ENCODE data around the gene STRN3. TPM values are rescaled to one million over a fixed set of nuclear protein-coding genes. Genes with fewer than 3 reads are reported as not detected.
A peak's percentile ranks its signal among the peaks of the same experiment; 100 is the strongest.

STRN3 gene
- total RNA-seq, 1 donor from 2014 or later = 42.7 TPM

GRCh38 chr14:31026450-31027235 lies 464 bp upstream of the STRN3 start:
- H3K36me3 Mint-ChIP-seq (ENCODE audit: low read depth, unreplicated experiment) = peaks cover 12% of the 10 kb centered on the region
- peaks cover 14% of the 10 kb centered on the region for H3K27me3 Mint-ChIP-seq (ENCODE audit: unreplicated experiment)
- H3K4me3 Mint-ChIP-seq (ENCODE audit: unreplicated experiment) = peak overlapping the region; percentile 98
- peak; percentile 97 for DNase-seq (ENCODE audit: low spot score)
- H3K4me1 Mint-ChIP-seq (ENCODE audit: unreplicated experiment) = peaks cover 25% of the 10 kb centered on the region
- no peaks in the 10 kb centered on the region for H3K9me3 Mint-ChIP-seq (ENCODE audit: unreplicated experiment)
- TF ChIP-seq CTCF (IDR thresholded peaks at IDR 0.05; ENCODE audit: unreplicated experiment) = no peak
- H3K27ac Mint-ChIP-seq (ENCODE audit: unreplicated experiment) = peak overlapping the region; percentile 100

GRCh38 chr14:31025367-31026076 lies 657 bp downstream of the STRN3 start, which contains the start of gene AP4S1:
Gene AP4S1, plus strand, starts transcription at chr14:31025649. Its CDS starts 40,548 bp downstream, at chr14:31066197.
- H3K27me3 Mint-ChIP-seq (ENCODE audit: unreplicated experiment) = peaks cover 14% of the 10 kb centered on the region
- peak within 1 kb of the TSS; percentile 100 for H3K27ac Mint-ChIP-seq (ENCODE audit: unreplicated experiment)
- no peaks in the 10 kb centered on the region for H3K9me3 Mint-ChIP-seq (ENCODE audit: unreplicated experiment)
- DNase-seq (ENCODE audit: low spot score) = peak; percentile 53
- no peak for TF ChIP-seq CTCF (IDR thresholded peaks at IDR 0.05; ENCODE audit: unreplicated experiment)
- peaks cover 26% of the 10 kb centered on the region for H3K4me1 Mint-ChIP-seq (ENCODE audit: unreplicated experiment)
- H3K4me3 Mint-ChIP-seq (ENCODE audit: unreplicated experiment) = peak within 1 kb of the TSS; percentile 98
- H3K36me3 Mint-ChIP-seq (ENCODE audit: low read depth, unreplicated experiment) = peaks cover 22% of the 10 kb centered on the region

DNA sequence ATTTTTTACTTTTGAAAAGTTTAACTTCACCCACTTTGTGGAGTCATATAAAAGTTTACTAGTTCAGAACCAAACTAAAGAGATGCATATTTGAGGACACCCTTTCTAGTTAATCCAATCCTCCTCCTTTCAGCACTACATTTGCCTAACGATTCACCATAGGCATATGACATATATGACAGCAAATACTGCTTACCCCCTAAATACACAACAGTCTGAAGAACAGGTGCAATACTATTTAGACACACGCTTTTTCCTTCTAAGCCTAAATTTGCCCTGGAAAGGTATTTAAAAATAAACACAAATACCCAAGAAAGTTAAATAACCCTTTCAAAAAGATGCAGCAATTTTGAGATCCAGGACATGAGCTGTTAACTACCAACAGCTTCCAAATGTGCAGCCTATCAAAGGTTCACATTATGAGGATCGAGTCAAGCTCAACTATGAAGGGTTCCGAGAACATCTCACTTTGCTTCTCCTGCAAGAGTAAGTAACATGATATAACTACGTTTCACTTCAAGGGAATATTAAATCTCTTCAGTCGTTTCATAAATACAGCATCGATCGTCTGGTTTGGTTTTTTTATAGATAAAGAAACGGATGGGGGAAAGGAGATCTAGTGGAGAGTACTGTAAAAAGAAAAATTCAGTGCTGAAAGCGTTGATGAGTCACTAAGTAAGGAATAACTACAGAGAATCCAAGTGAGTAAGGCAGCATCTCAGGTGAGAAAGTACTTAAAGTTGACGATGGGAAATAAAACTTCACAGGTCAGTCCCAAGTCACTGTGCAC lies 1.4 kb downstream of the STRN3 start:
- Mint-ChIP-seq H3K4me1 (ENCODE audit: unreplicated experiment) (peaks cover 26% of the 10 kb centered on the region), H3K4me3 (ENCODE audit: unreplicated experiment) (peak overlapping the region; percentile 94), H3K9me3 (ENCODE audit: unreplicated experiment) (no peaks in the 10 kb centered on the region), H3K27ac (ENCODE audit: unreplicated experiment) (peak overlapping the region; percentile 70), H3K36me3 (ENCODE audit: low read depth, unreplicated experiment) (peaks cover 22% of the 10 kb centered on the region), H3K27me3 (ENCODE audit: unreplicated experiment) (peaks cover 14% of the 10 kb centered on the region)
- DNase-seq (ENCODE audit: low spot score) = no peak
- no peak for TF ChIP-seq CTCF (IDR thresholded peaks at IDR 0.05; ENCODE audit: unreplicated experiment)

DNA sequence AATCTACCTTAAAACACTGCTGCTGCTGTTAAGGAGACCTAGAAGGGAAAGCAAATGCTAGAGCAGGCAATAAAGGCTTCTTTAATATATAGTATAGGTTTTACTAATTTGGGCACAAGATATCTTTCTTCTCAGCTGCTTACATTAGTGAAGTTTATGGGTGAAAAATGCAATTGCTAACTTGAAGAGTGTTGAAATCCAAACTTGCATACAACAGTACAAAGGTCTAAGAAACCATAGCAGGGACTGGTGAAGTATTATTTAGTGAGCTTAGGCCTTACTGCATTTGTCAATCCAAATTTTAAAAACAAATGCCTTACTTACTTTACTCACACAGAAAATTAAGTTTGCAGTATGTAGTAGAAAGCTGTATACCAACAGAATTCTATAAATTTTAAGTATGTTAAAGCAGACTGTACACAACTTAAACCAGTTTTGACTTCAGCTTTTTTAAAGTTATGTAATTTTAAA lies 2.1 kb downstream of the STRN3 start:
- Mint-ChIP-seq H3K36me3 (ENCODE audit: low read depth, unreplicated experiment) (peaks cover 22% of the 10 kb centered on the region), H3K9me3 (ENCODE audit: unreplicated experiment) (no peaks in the 10 kb centered on the region), H3K4me1 (ENCODE audit: unreplicated experiment) (peaks cover 26% of the 10 kb centered on the region), H3K4me3 (ENCODE audit: unreplicated experiment) (peak overlapping the region; percentile 94), H3K27ac (ENCODE audit: unreplicated experiment) (no peak overlapping the region), H3K27me3 (ENCODE audit: unreplicated experiment) (peaks cover 14% of the 10 kb centered on the region)
- no peak for DNase-seq (ENCODE audit: low spot score)
- no peak for TF ChIP-seq CTCF (IDR thresholded peaks at IDR 0.05; ENCODE audit: unreplicated experiment)
